Posterior cingulate gyrus (tissue), 11 donors: ENCODE measurements around the gene DAPK2.
"Not testable (repeated sequence)": the region's sequence is repeated elsewhere in the genome, so short reads cannot be mapped to it uniquely, and the experiment has no call there.

Source experiments
- DNase-seq, 10 donors: peaks; one replicate each; pipeline versions ENCODE4 v3.0.0 to v3.0.0-alpha.2; 2020 to 2021; ENCODE audit warnings: mixed read lengths in 3 of 10
- intact Hi-C: fragments of 100-400 bp; cut with DNase I; formaldehyde crosslinking; loops from one replicate; pipeline ENCODE4 v1.15.1; 2023

The DAPK2 gene

DNA sequence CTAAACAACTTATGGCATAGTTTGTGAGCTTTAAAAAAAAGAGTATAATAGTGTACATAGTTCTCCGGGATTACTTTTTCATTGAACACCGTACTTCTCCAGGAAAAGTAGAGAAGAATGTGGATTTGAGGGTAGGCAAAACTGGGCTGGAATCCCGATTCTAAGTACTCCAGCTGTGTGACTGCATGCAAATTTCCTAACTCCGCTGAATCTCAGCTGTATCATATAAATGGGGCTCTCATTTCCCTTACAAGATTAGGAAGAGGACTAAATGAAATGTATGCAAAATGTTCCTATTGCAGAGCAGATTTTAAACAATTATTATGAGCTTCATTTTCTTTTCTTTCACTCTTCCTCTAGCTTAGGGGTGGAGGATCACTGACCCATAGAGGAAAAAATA, 142.2 kb downstream of the DAPK2 start:
- intact Hi-C loops: no loop called here
- DNase-seq: no peak

DNA sequence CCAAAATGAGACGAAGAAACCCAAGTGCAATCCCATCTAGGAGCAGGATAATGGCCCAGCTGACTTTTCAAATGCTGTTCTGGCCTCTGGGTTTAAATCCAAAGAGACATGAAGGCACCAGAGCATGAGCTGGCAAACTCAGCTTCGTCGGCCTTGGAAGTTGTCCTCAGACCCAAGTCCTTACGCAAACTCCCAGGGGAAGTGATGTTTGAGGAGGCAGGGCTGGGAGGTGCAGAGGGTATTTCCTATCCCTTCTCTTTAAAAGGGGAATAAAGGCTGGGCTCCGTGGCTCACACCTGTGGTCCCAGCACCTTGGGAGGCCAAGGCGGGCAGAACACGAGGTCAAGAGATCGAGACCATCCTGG, 143.6 kb downstream of the DAPK2 start:
- peak in 2 of 10 donors; percentile 22 to 59 for DNase-seq
- intact Hi-C loops: no loop called here

DNA sequence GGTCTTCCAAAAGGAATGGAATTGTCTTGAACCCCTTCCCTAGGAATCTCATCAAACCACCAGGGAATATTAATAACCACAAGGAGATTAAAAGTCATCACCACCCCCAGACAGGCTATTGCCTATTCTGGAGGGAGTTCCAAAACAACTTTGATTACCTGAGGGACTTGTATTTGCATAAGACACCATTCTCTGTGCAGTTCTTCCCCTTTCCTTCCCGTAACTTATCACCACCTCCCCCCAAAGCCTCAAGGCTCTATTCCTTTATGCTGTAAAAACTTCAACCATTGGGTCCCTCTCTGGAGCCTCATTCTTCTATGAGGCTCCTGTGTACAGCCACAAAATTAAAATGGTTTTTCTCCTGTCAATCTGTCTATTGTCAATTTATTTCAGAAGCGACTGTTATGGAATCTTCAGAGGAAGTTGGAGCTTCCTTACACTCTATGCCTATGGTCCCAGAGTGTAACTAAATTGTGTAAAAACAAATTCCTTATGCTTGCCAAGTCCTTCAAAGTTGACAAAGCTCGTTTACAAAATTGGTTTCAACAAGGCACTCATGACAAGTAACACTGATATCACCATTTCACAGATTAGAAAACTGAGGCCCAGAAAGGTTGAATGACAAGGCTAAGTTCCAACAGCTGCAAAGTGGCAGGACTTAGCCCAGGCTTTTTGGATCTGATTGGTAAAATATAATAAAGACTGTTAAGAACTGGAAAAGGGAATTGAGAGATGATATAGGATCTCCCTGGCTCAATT, 144.2 kb downstream of the DAPK2 start:
- intact Hi-C loops: no loop called here
- DNase-seq: no peak

DNA sequence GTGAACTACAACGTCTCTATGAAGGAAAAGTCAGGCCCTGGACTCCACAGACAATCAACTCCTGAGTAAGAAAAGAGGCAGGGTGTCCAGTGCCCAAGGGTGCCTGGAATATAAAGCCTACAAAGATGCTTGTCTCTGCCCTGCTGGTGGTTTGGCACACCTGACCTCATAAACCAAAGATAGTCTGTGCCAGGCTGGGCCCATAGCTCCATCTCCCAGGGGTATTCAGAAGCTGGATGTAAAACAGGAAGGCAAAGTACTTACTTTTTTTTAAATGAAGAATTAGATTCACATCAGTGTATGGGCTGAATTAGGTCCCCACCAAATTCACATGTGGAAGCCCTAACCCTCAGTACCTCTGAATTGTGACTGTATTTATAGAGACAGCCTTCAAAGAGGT, 146.0 kb downstream of the DAPK2 start:
- intact Hi-C loops: no loop called here
- DNase-seq: peak in 1 of 10 donors; percentile 12

DNA sequence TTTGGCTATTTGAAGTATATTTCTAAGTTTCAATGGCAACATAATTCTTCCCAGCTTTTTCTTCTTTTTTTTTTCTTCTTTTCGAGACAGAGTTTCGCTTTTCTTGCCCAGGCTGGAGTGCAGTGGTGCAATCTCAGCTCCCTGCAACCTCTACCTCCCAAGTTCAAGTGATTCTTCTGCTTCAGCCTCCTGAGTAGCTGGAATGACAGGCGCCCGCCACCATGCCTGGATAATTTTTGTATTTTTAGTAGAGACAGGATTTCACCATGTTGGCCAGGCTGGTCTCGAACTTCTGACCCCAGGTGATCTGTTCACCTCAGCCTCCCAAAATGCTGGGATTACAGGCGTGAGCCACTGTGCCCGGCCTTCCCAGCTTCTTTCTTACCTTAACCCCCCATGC, 146.7 kb downstream of the DAPK2 start:
- DNase-seq: peak in 1 of 10 donors; percentile 26
- intact Hi-C loops: not testable (repeated sequence)

DNA sequence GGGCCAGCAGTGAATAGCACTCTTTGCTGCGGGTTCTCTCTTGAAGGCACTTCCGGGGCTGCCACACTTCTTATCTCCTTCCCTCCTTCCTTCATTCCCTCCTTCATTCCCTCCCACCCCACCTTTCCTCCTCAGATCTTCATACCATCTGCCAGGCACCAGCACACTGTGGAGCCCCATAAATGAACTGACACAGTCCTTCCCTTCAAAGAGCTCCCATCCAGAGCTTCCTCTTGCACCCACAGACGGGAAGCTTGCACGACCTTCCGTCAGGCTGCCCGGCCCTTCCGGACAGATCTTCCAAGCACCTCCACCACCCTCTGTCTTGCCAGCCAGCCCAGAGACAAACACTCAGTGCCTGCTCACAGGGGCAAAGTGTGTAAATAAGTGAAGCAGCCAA, 147.1 kb downstream of the DAPK2 start:
- intact Hi-C loops: no loop called here
- DNase-seq: peak in 3 of 10 donors; percentile 47 to 77 (median 69)

DNA sequence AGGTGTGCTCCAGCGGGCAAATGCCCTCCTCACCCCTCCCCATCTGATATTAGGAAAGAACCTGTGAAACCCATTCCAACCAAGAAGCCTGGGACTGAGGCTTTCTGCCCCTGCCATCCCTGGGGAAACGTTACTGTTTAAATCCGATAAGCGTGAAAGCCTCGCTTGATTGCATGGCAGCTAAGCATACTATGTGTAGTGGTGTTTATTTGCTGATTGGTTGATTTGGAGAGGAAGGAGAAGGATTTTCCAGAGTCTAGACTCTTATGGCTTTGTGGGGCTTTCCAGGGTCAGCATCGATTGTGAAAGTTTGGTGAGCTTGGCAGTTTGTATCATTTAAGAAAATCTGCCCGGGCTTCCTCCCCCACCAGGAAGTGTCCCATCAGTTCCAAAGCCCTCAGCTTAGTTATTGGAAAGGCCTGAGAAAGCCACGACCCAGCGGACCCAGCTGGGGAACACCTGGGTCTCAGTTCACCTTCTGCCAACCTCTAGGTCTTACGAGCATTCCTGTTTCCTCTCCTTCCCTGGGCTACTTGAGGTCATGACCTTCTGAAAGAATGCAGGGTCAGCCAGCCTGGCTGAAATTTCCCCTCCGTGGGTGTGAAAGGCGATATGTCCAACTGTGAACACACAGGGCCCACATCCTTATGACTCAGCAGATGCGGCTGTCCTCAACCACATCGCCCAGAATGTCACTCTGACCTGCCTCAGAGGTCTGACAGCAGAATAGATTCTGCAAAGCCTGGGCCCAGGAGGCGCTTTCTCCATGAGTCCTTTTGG, 149.8 kb downstream of the DAPK2 start:
- intact Hi-C loops: no loop called here
- DNase-seq: peak in 2 of 10 donors; percentile 8 to 49

DNA sequence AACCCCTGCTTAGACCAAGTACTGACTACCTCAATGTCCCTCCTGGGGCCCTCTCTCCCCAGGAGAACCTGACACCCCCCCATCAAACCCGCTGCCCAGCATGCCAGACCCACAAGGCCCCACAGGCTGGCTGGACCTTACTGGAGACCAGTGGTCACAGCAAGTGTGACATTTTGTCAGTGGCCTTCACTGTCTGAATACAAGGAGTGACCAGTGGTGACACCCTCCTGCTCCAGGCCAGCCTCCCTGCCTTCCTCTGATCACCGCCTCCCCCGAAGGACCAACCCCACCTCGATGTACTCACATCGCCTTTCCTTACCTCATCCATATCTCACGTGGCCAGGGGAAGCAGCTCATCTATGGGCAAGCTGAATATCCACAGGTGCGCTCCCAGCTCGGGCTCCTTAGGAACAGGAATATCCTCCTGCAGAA, 150.5 kb downstream of the DAPK2 start:
- peak in 2 of 10 donors; percentile 59 to 62 for DNase-seq
- intact Hi-C loops: no loop called here

DNA sequence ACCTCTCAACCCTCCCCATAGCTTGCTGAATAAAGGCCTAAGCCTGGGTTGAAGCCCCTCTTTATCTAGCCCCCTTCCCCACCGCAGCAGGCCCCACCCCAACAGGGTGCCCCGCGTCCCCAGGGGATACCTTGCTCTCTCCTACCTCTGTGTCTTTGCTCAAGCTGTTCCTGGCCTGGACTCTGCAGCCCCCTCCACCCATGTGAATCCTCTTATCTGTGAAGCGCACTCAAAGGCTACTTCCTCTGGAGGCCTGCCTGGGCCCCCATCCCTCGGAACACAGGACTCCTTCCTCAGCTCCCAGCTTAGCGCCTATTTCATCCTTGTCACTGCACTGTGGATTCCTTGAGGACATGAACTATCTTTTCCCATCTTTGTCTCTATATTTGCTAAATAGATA, 151.1 kb downstream of the DAPK2 start:
- intact Hi-C loops: no loop called here
- peak in 2 of 10 donors; percentile 24 to 48 for DNase-seq

DNA sequence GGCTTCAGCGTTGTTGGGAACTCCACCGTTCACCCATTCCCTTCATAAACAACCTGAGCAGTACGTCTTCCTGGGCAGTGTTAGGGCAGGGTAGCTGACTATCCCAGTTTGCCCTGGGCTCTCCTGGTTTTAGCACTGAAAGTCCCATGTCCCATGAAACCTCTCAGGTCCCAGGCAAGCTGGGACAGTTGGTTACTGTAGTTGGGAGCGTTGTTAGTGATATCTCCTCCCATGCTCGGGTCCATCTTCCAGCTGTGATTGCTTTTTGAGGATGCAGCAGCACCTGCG, 151.7 kb downstream of the DAPK2 start:
- intact Hi-C loops: loop anchor here (5.0 kb wide), 3 partner anchors 62 to 282 kb away; partner anchors contain the start of gene HERC1

DNA sequence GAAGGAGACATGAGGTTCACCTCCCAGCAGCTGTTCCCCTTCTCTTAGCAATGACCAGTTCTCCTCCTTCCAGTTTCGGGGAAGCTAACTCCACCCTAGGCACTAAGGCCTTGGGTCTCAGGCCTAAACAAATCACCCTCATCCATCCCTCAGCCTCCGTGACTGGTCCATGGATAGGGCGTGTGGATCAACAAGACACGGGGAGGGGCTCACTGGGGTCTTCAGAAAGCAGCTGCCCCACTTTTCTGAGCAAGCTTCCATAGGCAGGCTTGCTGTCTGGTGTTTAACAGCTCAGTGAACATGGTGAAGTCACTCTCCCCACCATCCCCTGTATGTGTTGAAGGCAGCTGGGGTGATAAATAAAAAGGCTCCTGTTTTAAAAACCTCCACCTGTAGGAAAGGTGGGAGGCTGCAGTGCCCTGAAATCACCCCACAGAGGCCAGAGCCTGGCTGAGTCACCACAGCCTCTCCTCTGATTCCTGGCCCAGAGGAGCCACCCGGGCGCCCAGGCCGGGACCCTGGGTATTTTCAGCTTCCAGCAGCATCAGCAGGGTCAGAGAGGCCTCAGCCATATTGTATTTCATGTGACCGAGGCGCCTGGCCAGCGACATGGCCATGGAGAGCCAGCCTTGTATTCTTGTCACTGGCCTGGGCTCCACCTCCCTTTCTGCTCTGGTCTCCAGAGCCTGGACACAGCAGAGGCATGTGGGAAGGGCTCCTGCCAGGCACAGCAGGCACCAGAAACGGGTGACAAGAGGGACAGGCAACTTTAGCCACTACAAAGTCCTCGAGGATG, 152.2 kb downstream of the DAPK2 start:
- DNase-seq: peak in 2 of 10 donors; percentile 61 to 76
- intact Hi-C loops: loop anchor here (5.0 kb wide), 3 partner anchors 62 to 282 kb away; partner anchors contain the start of gene HERC1

More for the DNA sequence above, 151.7 kb downstream of the DAPK2 start:
- DNase-seq: peak in 1 of 10 donors; percentile 4

DNA sequence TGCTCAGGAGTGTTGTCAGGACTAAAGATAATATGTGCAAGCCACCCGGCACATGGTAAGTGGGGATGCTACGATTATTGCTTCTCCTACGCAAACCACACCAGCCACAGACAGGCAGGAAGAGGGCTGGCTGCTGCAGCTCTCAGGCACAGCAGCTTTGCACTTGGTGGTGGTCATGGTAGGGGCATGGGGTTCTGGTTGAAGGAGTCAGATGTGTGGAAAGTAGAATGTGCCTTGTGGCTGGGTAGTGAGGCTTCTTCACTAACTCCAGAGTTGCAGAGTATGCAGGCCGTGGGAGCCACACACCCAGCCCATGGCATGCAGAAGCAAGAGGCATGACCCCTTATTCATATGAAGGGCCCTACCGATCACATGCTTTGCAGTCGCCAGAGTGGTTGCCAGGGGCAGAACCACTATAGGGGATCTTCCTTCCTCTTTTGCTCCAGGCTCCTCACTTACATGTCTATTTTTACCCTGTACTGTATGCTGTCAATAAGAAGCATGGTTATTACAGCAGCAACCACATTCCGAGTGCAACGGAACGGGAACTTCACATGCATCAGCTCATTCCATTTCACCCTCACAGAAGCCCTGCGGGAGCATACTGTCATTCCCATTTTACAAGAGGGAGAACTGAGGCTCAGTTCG, 153.4 kb downstream of the DAPK2 start:
- DNase-seq: peak in 2 of 10 donors; percentile 29 to 73
- intact Hi-C loops: loop anchor here (5.0 kb wide), 3 partner anchors 61 to 281 kb away; partner anchors contain the start of gene HERC1

DNA sequence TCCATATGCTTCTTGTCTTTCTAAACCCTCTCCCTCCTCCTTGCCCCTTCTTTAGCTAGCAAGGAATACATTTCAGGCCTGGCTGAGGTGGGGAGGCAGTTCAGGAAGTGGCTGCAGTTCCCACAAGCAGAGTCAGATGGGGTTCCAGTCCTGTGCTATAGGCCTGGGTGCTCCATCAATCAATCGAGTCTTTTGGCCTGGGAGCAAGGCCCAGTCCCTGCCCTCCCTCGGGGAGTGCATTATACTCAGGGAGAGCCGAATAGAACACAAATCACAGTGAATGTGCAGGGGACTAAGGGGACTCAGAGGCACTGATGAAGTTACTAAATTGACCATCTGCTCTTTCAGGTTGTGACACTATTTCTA, 154.5 kb downstream of the DAPK2 start:
- DNase-seq: peak in 1 of 10 donors; percentile 57
- intact Hi-C loops: loop anchor here (1.0 to 5.0 kb wide), 4 partner anchors 59 to 279 kb away; partner anchors contain the start of gene HERC1

DNA sequence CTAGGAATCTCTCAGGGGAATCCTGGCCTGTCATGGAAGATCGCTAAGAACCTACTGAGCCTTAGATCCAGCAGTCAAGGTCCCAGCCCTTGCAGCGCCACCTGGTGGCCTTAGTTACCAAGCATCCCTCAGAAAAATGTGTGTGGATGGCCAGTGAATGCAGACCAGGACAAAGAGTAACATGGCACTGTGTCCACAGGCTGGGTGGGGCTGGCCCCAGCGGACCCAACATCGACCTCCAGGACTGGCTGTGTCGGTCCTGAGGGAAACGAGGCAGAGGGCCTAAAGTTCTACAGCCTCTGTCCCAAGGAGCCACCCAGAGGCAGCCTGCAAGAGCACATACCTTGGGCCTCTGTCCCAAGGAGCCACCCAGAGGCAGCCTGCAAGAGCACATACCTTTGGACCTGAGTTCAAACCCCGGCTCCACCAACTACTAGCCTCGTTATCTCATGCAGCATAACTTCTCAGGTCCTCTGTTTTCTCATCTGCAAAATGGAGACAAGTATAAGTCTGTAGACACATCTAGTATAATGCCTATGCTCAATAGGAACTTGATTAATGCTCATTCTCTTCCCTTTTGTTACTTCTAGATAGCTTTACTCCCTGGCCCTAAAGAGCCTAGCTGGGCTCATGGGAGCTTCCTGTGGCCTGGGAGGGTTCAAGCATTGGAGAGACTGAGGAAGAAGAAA, 155.1 kb downstream of the DAPK2 start:
- intact Hi-C loops: loop anchor here (1.0 to 5.0 kb wide), 4 partner anchors 59 to 279 kb away; partner anchors contain the start of gene HERC1
- peak; percentile 56 to 97 (median 84) for DNase-seq

DNA sequence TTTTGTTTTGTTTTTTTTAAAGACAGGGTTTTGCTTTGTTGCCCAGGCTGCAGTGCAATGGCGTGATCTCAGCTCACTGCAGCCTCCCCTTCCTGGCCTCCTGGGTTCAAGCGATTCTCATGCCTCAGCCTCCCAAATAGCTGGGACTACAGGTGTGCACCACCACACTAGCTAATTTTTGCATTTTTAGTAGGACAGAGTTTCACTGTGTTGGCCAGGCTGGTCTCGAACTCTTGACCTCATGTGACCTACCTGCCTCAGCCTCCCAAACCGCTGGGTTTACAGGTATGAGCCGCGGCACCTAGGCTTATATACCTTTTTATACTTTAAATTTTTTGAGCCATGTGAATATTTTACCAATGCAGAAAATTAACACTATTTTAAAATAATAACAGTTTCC, 155.7 kb downstream of the DAPK2 start:
- peak in 2 of 10 donors; percentile 33 to 44 for DNase-seq
- intact Hi-C loops: loop anchor here (1.0 to 5.0 kb wide), 4 partner anchors 58 to 278 kb away; partner anchors contain the start of gene HERC1

DNA sequence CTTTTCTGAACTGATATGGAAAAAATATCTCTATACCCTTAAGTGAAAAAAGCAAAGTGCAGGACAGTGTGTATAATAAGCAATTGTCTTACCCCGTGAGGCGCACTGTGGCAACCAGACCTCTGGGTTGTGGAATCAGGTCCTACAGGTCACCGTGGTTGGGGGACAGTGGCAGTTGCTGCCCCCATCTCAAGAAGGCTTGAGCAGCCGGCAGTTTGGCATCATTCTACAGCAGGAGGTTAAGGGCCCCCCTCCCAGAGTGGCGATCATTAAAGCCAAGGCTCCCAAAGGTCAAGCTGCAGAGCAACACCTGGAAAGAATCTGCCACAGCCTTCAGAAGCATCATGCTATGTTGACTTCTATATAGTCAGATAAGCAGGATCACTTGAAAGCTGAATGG, 156.5 kb downstream of the DAPK2 start:
- intact Hi-C loops: loop anchor here (5.0 kb wide), 3 partner anchors 58 to 278 kb away; partner anchors contain the start of gene HERC1

DNA sequence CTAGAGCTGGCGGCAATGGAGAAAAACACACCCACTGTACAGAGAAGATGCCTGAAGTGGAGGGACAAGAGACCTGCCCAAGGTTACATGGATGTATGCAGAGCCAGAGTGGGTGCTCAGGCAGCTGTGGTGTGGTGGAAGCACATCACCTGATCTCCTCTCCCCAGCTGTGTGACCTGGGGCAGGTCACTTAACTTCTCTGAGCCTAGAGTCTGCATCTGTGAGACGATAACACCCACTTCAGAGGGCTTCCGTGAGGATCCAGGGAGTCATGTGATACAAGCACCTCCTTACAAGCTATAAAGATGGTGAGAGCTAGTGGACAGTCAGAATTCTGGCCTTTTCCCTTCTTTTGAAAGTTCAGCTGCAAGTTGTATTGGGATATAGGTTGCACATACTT, 157.5 kb downstream of the DAPK2 start:
- DNase-seq: peak in 2 of 10 donors; percentile 18 to 55
- intact Hi-C loops: no loop called here

More for the DNA sequence above, 156.5 kb downstream of the DAPK2 start:
- DNase-seq: peak in 2 of 10 donors; percentile 28 to 43

DNA sequence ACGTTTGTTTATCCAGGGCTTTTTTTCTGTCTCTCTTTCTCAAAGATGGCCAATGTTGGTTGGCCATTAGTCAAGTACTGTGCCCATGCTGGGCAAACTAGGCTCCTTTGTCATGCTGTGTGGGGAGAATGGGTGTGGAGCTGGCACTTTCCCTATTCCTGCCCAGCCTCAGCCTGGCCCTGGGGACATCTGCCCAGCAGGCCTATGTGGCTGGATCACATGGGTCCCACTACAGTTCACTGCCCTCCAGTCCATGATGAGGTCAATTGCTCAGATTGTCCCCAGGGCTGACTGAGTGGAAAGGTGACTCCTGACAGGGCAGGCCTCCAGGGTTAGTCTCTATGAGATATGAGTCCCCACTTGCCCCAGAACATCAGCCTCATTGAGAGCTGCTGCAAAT, 158.1 kb downstream of the DAPK2 start:
- DNase-seq: peak in 7 of 10 donors; percentile 19 to 93 (median 61)
- intact Hi-C loops: no loop called here

DNA sequence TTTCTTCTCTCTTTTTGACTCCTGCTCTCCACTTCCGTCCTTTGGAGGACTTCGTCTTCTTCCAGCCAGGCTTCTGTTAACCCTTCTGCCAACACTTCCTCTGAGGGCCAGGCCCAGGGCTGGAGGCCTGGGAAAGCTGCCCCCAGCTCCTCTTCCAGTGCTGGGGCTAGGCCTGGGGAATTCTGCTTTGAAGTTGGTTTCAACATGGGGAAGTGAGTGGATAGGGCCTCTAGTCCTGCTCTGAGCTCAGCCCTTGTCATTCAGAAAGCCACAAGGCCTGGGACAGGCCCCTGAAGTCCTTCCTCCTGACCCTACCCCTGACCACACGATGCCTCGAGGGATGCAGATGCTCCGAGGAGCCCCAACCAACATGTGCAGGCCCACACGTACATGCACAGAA, 158.7 kb downstream of the DAPK2 start:
- DNase-seq: peak in 2 of 10 donors; percentile 17 to 72
- intact Hi-C loops: no loop called here
